ENCODE results near the gene RIC3. TPM values are rescaled to one million over a fixed set of nuclear protein-coding genes. Genes with fewer than 3 reads are reported as not detected.

The RIC3 gene
- total and polyA plus RNA-seq, 7 donors = 0.23 to 34.9 (median 14.7) TPM; not detected in 1

DNA sequence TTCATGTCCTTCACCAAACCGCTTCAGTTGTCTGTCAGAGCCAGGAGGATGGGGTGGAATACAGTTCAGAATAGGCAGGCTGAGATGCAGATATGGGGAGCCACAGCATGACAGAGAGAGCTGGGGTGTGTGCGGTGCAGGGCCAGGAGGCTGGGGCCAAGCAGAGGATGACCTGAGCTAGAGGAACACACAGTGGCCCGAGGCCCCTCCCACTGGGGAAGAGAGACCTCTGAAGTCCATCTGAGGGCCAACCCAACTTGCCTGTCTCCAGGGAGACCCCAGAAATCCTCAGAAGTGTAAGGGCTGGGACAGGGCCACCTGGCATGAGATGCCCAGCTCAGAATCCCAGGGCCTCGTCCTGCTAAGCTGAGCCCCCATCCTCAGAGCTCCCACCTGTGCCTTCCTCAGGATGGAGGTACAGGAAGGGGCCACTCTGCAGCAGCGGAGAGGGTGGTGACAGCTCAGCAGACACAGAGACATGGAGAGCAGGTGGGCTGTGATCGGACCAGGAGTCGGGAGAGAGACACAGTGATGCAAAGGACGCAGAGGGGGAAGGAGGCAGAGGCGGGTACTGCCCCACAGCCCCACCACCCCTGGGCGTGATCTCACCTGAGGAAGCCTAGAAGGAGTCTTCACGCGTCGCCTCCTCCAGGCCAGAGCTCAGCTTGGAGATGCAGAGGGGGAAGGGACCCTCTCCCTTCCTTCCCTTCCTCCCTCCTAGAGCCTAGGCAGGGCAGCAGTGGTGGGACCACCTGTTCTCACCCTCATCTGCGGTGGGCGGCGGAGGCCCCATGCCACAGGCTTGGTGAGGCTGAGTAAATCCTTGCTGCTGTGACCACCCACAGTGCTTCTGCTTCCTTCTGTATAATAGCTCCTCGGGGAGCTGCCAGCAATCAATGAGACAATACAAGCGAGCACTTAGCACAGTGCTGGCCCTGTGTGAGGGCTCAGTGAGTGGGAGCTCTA, 96.9 kb downstream of the RIC3 start:
- DNase-seq = peak; percentile 62
- no peak for TF ChIP-seq POLR2AphosphoS5 (IDR thresholded peaks at IDR 0.05)
- TF ChIP-seq POLR2A (IDR thresholded peaks at IDR 0.05) = no peak
- TF ChIP-seq, protein P1, sequence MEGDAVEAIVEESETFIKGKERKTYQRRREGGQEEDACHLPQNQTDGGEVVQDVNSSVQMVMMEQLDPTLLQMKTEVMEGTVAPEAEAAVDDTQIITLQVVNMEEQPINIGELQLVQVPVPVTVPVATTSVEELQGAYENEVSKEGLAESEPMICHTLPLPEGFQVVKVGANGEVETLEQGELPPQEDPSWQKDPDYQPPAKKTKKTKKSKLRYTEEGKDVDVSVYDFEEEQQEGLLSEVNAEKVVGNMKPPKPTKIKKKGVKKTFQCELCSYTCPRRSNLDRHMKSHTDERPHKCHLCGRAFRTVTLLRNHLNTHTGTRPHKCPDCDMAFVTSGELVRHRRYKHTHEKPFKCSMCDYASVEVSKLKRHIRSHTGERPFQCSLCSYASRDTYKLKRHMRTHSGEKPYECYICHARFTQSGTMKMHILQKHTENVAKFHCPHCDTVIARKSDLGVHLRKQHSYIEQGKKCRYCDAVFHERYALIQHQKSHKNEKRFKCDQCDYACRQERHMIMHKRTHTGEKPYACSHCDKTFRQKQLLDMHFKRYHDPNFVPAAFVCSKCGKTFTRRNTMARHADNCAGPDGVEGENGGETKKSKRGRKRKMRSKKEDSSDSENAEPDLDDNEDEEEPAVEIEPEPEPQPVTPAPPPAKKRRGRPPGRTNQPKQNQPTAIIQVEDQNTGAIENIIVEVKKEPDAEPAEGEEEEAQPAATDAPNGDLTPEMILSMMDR (IDR thresholded peaks at IDR 0.05) = no peak
- no peak for TF ChIP-seq EP300 (IDR thresholded peaks at IDR 0.05)
- intact Hi-C loops (cut with DNase I) = no loop called here
- Histone ChIP-seq H3K4me1 (peaks cover 0 to 26% (median 20%) of the 10 kb centered on the region in 4 donors), H3K27ac (no peak overlapping the region), H3K27me3 (no peaks in the 10 kb centered on the region), H3K36me3 (no peaks in the 10 kb centered on the region), H3K4me3 (no peak overlapping the region), H3K9me3 (no peaks in the 10 kb centered on the region)
- 77 to 87% methylated on average over 18 of the region's 18 CpGs for WGBS, 2 donors

DNA sequence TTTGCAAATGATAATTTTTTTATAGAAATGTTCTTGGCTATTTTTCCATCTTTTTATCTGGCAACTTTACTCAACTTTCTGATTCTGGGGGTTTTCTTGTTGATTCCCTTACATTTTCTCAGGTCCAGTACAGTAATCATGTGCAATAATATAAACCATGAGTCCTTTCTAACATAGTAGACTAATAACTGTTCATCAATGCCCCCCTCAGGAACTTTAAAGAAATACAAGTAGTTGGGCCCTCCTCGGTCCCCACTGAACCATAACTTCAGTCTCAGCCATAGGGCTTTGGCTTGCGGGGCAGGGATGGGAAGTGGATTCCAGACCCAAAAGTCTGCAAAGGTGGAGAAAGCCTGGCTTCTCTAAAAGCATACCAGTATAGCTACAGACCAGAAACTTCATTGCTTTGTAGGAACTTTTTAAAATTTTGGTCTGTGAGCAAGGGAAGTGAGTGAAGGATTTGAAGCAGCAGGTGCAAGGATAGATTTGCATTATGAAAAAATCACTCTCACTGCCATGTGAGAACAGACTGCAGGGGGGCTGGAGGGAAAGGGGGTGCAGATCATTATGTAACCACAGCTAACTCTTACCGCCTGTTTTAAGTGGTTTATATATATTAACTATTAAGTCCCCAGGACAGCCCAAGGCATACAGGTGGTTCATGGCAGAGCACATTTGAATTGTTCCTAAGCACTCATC, 98.3 kb downstream of the RIC3 start:
- 42 to 58% methylated on average over 3 of the region's 3 CpGs for WGBS, 2 donors
- TF ChIP-seq, protein P1 (IDR thresholded peaks at IDR 0.05) = peak in 1 of 4 experiments; percentile 12
- no peak for TF ChIP-seq POLR2A (IDR thresholded peaks at IDR 0.05)
- Histone ChIP-seq H3K9me3 (no peaks in the 10 kb centered on the region), H3K4me1 (peaks cover 0 to 38% (median 26%) of the 10 kb centered on the region in 4 donors), H3K27me3 (no peaks in the 10 kb centered on the region), H3K4me3 (no peak overlapping the region), H3K36me3 (no peaks in the 10 kb centered on the region), H3K27ac (no peak overlapping the region)
- DNase-seq = no peak
- intact Hi-C loops (cut with DNase I) = loop anchor here (1.0 kb wide), 1 partner anchor 37 kb away; no protein-coding TSS in a partner anchor

DNA sequence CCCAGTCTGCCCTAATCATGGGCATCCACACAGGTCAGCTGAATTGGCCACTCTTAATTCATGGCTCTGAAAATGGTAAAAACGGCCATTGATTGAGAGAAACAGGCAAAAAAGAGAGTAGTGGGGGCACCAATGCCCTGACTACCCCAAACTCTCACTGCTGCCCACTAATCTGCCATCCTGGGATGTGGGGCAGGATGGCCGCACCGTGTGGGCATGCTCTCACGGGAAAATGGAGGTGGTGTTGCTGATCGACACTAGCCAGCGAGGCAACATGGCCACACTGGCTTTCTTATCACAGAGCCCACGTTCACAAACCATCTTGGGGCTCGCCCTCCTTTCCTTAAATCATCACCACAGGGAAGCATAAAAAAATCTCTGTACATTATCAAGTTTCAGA, 99.1 kb downstream of the RIC3 start:
- TF ChIP-seq POLR2AphosphoS5 (IDR thresholded peaks at IDR 0.05) (no peak), EP300 (IDR thresholded peaks at IDR 0.05) (no peak), POLR2A (IDR thresholded peaks at IDR 0.05) (no peak)
- TF ChIP-seq, protein P1 (IDR thresholded peaks at IDR 0.05) = no peak
- no peaks in the 10 kb centered on the region for H3K9me3 ChIP-seq
- 85 to 91% methylated on average over 8 of the region's 8 CpGs for WGBS, 2 donors
- H3K4me3 ChIP-seq = no peak overlapping the region
- H3K36me3 ChIP-seq = no peaks in the 10 kb centered on the region
- H3K27me3 ChIP-seq = no peaks in the 10 kb centered on the region
- peaks cover 0 to 38% (median 26%) of the 10 kb centered on the region in 4 donors for H3K4me1 ChIP-seq
- DNase-seq = no peak
- intact Hi-C loops (cut with DNase I) = loop anchor here (1.0 kb wide), 1 partner anchor 36 kb away; no protein-coding TSS in a partner anchor
- H3K27ac ChIP-seq = peak overlapping the region in 3 of 4 donors; percentile 45 to 77 (median 66)

DNA sequence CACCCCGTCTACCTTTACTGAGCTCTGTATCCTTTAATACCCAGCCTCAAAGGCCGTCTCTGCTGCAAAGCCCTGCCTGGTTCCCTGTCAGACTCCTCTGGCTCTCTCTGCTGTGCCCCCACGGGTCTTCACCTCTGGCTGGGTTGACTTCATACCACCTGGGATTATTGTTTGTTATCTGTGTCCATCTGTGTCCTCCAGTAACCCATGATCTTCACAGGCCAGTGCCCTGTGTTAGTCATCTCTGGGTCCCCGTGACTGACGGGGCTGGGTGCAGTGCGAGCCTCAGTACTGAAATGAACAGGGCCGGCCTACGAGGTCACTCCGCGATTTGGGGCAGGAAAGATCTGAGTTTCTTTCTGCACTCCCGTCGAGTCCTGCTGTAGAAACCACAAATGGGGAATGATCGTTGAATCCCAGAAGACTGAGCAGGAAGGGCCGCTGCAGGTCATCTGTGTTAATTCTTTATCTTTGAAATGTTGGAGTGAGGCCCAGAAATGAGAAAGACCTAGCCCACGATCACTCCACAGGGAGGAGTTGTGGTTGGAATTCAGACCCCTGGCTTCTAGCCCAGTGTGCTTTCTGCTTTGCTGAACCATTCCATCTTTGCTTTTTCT, 100.1 kb downstream of the RIC3 start:
- no peaks in the 10 kb centered on the region for H3K27me3 ChIP-seq
- H3K4me3 ChIP-seq = peak overlapping the region in 1 of 4 donors; percentile 12
- peaks cover 0 to 46% (median 33%) of the 10 kb centered on the region in 4 donors for H3K4me1 ChIP-seq
- no peaks in the 10 kb centered on the region for H3K9me3 ChIP-seq
- no peak for TF ChIP-seq EP300 (IDR thresholded peaks at IDR 0.05)
- TF ChIP-seq POLR2AphosphoS5 (IDR thresholded peaks at IDR 0.05) = peak in 1 of 4 donors; percentile 56
- TF ChIP-seq, protein P1 (IDR thresholded peaks at IDR 0.05) = no peak
- TF ChIP-seq POLR2A (IDR thresholded peaks at IDR 0.05) = no peak
- intact Hi-C loops (cut with DNase I) = no loop called here
- no peaks in the 10 kb centered on the region for H3K36me3 ChIP-seq
- WGBS, 2 donors = 30 to 56% methylated on average over 15 of the region's 15 CpGs
- H3K27ac ChIP-seq = peak overlapping the region; percentile 37 to 77 (median 56)
- peak; percentile 85 for DNase-seq
